ENCODE measurements around the gene TMEM204.

The TMEM204 gene

DNA sequence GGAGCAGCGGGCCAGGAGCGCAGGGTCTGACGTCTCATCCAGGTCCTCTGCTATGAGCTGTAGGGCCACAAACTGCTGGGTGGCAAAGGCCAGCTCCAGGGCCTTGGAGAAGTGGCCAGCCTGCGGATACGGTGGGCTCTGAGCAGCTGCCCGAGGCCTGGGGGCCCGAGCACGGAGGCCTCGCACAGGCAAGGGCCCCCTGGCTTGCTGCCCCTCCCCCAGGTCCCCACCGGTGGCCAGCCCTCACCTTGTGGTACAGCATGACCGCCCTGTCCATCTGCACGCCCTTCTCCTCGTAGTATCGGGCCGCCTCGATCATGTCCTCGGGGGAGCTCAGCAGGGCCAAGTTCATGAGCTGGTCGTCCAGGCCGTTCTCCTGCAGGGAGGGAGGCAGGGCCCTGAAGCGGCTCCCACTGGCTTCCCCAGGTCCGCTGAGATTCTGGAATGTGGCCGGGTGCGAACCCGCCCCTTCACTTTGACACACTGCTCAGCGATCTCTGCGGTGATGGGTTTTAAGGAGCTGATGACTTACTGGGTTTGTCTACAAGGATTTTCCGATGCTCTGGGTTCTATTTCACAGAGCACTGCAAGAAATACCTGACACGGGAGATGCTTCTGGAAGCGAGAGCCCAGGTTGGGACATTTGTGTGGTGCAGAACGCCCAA lies 9.8 kb upstream of the TMEM204 start:
- DNase-seq = no peak

DNA sequence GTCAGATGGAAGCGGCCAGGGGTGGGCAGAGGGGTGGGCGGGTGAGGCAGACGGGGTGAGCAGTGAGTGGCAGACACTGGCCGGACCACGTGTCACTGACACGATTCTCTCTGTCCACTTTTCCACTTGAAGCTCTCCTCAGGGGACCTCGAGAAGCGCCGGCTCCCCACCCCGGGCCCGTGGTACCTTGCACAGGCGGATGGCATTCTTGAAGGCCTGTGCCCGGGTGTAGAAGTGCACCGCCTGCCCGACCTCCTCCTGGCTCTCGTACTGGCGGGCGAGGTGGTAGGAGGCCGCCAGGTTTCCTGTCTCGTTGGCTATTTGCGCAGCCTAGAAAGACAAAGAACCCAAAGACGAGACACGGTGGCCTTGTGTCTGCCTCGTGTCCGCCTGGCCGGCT lies 9.1 kb upstream of the TMEM204 start:
- no peak for DNase-seq

DNA sequence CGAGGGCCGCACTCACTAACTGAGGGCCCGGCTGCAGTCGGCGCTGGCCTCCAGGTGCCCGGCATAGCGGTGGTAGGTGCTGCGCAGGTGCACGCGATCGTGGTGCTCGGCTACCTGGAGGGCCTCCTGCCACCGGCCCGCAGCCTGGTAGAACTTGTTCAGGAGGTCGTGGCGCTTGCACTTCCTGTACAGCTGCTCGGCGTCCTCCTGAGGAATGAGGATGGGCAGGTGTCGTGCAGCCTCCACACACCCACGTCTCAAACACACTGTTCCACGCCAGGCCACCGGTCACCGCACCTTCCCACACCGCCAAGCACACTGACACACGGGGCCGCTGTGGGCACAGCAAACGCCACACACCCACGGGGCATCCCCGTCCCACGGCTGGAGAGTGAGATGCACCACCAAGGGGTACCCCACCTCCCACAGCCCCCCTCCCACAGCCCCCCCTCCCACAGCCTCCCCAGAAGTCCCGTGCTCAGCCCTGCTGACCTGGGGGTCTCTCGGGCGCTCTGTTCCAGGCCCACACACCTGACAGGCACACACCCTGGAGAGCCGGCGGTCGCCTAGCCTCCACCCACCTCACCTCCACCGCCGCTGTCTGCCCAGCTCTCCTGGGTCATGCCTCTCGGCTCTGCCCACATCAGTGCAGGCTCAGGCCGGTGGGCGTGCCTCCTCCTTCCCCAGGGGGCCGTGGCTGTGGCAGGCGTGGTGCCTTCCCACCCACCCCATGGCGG lies 7.4 kb upstream of the TMEM204 start:
- DNase-seq = no peak

DNA sequence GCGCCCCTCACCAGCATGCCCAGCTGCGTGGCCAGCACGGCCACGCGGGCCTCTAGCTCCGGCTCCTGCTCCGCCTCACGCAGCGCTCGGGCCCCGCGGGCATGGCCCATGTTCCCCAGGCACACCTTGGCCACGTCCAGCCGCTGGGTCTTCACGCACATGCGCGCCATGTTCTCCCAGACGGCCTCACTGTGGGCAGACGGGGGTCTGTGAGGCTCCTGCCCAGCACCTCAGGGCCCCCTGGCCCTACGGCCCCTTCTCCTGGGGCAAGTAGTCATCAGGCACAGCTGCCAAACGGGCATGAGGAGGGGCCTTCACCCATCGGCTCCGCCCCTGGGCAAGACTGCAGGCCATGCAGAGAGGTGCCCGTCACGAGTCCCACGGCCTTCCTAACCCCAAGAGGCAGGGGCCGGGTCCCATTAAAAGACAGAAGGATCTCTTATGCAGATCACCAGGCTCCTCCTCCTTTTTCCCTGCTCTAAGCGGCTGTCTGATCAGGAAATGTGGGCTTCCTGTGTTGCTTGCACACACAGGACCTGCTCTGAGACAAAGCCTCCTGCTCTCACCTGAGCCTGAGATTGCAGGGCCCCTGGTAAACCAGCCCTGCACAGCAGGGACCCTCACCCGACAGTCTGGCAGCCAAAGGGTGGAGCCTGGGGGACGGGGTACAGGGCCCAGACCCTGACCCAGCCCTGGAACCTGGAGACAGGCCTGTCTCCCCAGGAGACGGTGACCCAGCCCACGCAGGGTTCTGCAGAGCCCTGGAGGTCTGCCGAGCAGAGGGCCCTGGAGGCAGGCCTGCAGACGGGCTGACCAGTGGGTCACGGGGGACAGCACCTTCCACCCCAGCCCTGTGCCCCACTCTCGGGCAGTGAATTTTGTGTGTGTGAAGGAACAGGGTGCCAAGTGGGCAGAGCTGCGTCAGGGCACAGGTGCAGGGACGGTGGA lies 6.6 kb upstream of the TMEM204 start:
- DNase-seq = no peak

DNA sequence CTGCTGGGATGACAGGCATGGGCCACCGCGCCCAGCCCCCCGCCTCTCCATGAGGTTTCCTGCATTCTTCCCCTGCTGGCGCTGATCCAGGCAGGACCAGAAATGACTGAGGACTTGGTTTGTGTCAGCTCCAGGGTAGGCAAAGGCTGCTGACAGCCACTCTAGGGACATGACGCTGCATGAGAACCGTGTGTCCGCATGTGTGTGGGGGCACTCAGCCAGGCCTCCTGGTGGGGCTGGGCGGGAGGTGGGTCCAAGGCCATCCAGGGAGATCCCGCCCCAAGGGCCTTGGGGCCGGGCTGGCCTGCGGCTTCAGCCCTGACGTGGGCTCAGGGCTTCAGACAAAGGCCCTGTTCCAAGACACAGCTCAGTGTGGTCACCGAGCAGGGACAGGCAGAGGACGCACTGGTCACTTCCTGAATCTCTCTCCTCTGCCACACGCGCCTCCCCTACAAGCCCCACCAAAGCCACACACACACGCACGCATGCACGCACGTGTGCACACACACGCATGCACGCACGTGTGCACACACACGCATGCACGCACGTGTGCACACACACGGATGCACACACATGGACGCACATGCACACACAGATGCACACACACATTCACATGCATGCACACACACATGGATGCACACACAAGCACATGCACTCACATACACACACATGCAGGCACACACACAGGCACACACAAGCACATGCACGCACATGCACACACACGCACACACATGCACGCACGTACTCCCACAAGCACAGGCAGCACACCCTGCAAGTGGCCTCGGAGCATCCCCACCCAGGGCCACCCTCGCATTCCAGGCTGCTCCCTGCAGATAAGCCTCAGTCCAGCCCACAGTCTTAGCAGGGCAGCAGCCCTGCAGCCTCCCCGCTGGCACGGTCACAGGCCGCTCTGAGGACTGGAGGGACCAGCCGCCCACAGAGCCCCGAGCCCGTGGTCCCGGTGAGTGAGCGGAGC lies 5.3 kb upstream of the TMEM204 start:
- DNase-seq = no peak

GRCh38 chr16:1528921-1529537 lies 4.4 kb upstream of the TMEM204 start:
- DNase-seq = no peak

DNA sequence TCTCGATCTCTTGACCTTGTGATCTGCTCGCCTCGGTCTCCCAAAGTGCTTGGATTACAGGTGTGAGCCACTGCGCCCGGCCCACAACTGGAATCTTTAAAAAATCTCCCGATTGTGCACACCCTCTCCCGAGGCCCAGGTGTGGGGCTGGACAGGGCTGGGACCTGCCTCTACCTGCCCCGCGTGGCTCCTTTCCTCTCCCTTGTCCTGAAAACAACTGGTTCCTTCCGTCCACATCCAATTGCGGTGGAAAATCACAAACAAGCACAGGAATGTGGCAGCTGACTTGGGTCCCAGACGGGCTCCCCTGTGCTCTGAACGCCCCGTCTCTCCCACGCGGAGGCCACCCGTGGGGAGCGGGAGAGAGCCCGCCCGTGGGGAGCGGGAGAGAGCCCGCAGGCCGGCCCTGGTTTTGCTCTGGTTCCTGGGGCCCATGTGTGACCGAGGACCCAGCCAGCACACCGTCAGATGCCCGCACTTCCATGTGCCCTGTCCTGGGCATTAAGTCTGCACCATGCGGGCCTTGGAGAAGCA lies 3.0 kb upstream of the TMEM204 start:
- DNase-seq = no peak

DNA sequence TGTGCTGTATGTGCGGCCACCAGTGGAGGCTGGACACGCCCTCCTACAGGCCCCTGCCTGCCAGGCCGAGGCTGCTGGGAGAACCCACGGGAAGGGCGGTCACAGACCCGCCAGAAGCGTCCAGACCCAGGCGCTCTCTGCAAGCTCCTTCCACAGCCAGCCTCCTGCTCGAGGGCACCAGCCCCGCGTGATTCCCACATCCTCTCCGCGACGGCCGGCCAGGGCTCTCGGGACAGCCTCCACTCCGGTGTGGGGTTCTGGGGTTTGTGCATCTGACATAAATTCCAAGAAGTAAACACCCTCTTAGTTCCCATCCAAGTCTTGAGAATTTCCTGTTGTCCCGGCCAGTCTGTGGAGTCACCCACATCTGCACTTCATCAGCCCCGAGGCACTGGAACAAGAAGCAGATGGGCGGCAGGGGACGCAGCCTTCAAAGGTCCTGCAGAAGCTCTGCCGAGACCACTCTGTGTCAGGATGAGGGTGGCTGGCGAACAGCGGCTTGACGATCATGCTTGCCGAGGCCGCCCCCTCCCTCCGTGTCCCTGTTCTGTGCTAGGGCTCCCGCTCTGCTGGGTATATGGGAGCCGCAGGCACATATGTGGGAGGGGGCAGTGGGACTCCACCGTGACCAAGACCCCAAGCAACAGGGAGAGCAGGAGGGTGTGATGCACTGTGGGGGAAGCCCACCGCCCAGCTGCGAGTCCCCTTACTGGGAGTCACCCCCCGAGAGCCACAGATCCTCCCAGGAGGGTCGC lies 2.4 kb upstream of the TMEM204 start:
- DNase-seq = no peak

- no peak for DNase-seq
These were observed 1.9 kb upstream of the TMEM204 start for GRCh38 chr16:1531638-1531910.

DNA sequence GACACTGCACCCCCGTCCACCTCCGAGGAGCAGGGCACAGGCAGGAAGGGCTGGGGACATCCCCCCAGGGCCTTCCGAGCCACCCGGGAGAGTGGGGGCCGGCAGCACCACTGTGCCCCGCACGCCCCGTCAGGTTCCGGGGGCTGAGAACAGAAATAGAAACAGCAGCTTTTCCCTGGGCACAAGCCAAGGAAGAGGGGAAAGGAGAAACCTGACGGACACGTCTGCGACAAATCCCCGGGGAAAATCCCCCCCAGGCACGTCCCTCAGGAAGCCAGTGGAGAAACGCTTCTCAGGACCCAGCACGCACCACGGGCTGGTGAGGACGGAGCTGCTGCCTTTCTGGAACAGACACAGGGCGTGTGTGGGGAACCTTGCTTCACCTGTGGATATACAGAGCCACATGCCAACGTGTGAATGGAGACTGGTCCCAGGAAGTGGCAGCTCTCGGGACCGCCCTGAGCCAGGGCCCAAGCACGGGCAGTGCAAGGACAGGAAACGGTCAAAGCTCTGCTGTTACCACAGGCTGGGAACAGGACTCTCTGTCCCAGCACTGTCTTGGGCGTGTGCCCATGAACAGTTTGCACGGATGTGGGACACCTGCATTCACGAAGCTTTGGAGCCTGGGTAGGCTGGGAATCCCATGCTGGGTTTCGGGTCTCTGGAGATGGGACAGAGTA lies 1.2 kb upstream of the TMEM204 start:
- DNase-seq = no peak

GRCh38 chr16:1532771-1533170 lies 695 bp upstream of the TMEM204 start:
- no peak for DNase-seq

DNA sequence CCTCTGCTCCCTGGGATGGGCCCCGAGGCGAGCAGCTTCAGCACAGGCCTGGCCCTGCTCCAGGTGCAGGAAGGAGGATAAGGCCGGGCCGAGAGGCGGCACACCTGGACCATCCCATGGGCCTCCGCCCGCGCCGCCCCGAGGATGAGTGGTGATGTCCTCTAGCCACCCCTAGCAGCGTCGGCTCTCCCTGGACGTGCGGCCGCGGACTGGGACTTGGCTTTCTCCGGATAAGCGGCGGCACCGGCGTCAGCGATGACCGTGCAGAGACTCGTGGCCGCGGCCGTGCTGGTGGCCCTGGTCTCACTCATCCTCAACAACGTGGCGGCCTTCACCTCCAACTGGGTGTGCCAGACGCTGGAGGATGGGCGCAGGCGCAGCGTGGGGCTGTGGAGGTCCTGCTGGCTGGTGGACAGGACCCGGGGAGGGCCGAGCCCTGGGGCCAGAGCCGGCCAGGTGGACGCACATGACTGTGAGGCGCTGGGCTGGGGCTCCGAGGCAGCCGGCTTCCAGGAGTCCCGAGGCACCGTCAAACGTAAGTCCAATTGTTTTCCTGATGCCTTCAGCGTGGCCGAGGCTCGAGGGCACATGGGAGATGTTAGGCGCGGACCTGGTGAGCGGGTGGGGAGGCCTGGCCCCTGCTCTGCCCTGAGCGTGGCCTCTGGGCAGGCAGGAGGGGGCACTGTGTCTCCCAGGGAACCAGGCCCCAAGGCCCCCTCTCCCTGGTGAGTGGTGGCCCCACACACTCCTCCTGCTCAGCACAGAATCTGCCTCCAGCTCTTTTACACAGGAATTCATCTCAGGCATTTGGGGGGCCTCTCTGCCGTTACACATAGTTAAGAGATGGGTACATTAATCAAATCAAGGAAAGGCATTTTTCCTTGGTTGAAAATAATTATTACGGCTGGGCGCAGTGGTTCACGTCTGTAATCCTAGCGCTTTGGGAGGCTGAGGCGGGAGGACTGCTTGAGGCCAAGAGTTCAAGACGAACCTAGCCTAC lies 855 bp downstream of the TMEM204 start:
- DNase-seq = no peak

DNA sequence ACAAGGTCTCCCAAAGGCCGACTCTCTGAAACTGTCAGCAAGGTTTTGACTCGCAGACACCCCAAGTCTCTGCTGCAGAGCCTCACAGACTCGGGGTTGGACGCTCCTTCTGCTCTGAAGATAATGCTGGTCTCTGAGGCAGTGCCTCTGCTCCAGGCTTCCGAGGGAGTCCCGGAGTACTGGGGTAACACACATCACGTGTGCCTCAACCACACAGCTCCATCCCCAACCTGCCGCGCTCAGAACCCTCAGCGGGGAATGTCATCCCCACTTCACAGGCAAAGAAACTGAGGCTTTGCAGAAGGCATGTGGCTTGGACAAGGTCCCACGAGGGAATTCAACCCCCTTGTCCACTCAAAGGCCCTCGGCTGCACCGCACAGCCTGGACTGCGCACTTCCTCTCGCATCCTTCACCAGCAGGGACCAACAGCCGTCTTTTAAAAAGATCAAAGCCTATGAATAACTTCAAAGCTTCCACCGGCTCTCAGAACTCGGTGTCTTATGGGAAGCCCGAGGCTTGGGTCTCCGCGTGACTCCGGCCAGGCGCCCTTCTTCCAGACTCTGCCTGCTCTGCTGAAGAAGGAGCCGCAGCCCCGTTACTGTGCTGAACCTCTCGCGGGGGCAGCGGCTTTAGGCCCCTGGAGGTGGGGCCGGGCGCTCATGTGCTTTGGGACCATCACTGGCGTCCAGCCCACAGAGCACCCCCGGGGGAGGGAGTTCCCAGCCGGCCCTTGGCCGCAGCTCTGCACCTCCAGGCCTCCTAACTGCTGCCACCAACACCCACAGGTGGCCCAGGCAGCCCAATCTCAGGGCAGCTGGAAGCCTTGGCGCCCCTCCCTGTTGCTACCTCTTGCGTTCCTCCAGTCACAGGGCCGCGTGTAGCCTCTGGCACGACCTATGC lies 2.2 kb downstream of the TMEM204 start:
- DNase-seq = no peak

- DNase-seq = no peak
These were observed 3.1 kb downstream of the TMEM204 start for GRCh38 chr16:1536601-1537000.

DNA sequence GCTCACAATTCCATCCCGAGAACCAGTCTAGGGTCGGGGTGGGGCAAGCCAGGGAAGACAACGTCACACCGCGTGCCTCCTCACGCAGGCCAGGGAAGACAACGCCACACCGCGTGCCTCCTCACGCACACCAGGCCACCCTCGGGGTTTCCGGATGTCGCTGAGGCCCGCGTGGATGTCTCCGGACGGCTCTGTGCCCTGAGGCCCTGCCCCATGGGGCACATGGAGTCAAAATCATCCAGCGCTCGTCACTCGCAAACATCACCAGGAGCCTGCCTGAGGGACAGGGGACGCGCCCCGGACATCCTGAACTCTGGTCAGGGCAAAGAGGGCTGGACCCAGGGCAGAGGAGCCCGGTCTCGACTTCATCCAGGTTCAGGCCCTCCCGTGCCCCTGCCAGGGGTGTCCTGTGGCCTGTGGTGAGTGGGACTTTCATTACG lies 3.7 kb downstream of the TMEM204 start:
- no peak for DNase-seq

DNA sequence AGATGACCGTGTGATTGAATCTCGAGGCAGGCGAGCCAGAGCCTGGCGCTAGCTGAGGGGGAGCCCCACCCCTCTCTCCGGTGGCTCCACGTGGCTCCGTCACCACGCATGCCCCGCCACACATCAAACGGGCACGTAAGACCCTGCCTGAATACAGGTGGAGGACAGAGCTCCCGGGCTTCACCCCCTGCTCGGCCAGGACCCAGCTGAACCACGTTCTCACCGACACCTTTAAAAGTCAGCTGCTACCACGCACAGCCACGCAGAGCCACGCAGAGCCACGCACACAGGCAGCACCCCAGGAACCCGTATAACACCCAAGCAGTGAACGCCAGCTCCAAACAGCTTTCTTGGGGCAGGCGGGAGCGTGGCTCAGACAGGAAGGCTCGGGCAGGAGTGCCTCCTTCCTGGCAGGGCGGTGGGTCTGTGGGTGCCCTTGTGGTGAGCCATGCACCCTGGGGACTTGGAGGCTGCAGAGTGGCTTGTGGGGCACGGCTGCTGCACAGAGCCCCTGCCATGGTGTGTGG lies 4.4 kb downstream of the TMEM204 start:
- no peak for DNase-seq

- no peak for DNase-seq
These were observed 5.5 kb downstream of the TMEM204 start for GRCh38 chr16:1538804-1539520.
